Fibroblast of the aortic adventitia (primary cell): ENCODE measurements around the gene SCNN1A. TPM values are rescaled to one million over a fixed set of nuclear protein-coding genes. Genes with fewer than 3 reads are reported as not detected.

Experiments used
- DNase-seq: peaks from one replicate; pipeline ENCODE4 v3.0.0-alpha.2; 2010; ENCODE audit warnings: low read depth
- H3K4me3 ChIP-seq: 2 replicates; pipeline ENCODE4 v1.5.1; 2011; ENCODE audit warnings: low read depth, mild to moderate bottlenecking, control low read depth, low read length, moderate library complexity
- total RNA-seq: library from RNA; depleted of rRNA; stranded (reverse); fragments of >200 nt; gene quantifications from 2 replicates; pipeline ENCODE4 v1.2.3, GENCODE V29; 2012; ENCODE audit warnings: low replicate concordance
- TF ChIP-seq, protein P1 (sequence below): IDR thresholded peaks from 2 replicates; pipeline ENCODE4 v1.5.1; 2011; ENCODE audit warnings: mild to moderate bottlenecking, low read length, control low read depth, inconsistent platforms; ENCODE audit not compliant: insufficient read depth

SCNN1A gene
- total RNA-seq, 1 donor: under 0.01 TPM

DNA sequence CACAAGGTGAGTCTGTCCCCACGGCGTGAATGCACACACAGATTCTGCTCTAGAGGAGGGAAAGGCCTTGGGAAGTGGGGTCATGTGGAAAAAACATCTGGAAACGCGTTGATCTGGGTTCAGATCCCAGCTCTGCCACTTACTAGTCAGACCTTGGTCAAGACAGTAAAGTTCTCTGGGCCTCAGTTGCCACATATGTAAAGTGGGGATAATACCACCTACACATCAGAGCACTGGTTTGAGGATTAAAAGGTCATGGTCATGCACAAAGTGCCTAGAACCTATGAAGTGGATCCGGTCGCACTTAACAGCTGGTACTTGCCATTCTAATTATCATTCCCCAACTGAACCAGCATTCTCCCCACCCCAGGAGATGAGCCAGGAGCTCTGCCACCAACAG lies 60.2 kb downstream of the SCNN1A start:
- TF ChIP-seq, protein P1, sequence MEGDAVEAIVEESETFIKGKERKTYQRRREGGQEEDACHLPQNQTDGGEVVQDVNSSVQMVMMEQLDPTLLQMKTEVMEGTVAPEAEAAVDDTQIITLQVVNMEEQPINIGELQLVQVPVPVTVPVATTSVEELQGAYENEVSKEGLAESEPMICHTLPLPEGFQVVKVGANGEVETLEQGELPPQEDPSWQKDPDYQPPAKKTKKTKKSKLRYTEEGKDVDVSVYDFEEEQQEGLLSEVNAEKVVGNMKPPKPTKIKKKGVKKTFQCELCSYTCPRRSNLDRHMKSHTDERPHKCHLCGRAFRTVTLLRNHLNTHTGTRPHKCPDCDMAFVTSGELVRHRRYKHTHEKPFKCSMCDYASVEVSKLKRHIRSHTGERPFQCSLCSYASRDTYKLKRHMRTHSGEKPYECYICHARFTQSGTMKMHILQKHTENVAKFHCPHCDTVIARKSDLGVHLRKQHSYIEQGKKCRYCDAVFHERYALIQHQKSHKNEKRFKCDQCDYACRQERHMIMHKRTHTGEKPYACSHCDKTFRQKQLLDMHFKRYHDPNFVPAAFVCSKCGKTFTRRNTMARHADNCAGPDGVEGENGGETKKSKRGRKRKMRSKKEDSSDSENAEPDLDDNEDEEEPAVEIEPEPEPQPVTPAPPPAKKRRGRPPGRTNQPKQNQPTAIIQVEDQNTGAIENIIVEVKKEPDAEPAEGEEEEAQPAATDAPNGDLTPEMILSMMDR: no peak
- DNase-seq: no peak
- no peak overlapping the region for H3K4me3 ChIP-seq

DNA sequence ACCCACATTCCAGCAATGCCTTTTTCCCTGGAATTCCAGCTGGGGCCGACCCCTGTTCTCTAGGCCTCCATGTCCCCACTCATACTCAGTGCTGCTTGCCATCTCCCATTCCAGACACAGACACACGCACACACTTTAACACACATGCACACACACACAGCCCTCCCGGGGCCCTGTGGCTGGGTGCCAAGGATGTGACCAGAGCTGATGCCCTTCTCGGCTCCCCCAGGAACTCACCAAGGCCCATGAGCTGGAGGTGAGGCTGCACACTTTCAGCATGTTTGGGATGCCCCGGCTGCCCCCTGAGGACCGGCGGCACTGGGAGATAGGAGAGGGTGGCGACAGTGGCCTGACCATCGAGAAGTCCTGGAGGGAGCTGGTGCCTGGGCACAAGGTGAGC lies 60.6 kb downstream of the SCNN1A start:
- DNase-seq: no peak
- TF ChIP-seq, protein P1: no peak
- no peak overlapping the region for H3K4me3 ChIP-seq

DNA sequence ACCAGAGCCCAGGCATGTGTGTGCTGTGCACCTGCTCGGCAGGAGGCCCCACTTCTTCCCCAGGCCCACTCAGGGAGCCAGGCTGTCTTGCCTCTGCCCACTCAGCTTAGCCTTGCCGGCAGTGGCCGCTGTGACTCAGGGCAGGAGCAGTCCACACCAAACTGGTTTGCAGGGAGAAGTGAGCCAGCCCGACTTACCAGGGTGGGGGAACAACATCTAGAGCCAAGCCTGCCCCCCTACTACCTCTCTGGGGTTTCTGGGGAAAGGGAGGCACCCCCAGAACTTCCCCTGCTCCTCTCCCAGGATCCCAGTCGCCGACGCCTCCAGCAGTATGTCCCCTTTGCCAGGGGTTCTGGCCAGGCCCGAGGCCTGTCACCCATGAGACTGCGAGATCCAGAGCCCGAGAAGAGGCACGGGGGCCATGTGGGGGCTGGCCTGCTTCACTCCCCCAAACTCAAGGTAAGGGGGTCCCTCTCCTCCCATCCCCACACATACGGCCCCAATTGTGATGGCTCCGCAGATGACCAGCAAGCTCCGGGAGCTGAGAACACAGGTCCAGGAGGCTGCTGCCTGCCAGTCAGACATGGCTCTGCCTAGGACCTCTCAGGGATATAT lies 61.9 kb downstream of the SCNN1A start:
- H3K4me3 ChIP-seq: no peak overlapping the region
- DNase-seq: no peak
- TF ChIP-seq, protein P1: no peak

DNA sequence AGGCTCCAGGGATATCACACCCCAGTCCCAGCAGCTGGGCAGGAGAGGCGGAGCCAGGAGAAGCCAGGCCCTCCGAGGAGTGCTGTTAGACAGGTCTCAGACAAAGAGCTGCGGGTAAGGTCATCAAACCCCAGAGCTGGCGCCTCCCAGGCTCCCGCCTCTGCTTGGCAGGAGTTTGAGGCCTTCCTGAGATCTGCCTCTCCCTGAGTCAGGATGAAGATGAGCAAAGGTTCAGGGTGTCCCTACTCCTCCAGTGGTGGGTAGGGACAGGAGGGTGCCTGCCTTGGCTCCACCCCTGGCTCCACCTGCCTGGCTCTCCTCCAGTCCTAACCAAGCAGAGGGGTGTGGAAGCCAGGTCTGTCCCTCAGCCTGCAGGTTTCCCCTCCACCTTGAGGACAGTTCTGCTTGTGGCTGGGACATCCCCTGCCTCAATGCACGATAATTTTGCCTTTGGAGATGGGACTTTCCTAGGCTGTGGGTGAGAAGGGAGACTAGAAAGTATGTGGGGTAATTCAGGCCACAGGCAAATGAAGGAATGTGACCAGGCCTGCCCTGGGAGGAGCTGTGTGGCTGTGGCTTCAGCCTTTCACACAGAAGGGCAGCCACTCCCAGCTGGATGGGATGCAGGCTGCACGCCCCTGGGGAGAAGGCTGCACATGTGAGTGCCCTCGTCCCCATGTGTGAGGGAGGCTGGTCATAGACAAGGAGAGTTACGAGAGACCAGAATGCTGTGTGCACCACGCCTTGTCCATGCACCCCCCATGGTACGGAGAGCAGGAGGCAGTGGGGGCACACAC lies 62.6 kb downstream of the SCNN1A start:
- TF ChIP-seq, protein P1: no peak
- DNase-seq: no peak
- H3K4me3 ChIP-seq: no peak overlapping the region

DNA sequence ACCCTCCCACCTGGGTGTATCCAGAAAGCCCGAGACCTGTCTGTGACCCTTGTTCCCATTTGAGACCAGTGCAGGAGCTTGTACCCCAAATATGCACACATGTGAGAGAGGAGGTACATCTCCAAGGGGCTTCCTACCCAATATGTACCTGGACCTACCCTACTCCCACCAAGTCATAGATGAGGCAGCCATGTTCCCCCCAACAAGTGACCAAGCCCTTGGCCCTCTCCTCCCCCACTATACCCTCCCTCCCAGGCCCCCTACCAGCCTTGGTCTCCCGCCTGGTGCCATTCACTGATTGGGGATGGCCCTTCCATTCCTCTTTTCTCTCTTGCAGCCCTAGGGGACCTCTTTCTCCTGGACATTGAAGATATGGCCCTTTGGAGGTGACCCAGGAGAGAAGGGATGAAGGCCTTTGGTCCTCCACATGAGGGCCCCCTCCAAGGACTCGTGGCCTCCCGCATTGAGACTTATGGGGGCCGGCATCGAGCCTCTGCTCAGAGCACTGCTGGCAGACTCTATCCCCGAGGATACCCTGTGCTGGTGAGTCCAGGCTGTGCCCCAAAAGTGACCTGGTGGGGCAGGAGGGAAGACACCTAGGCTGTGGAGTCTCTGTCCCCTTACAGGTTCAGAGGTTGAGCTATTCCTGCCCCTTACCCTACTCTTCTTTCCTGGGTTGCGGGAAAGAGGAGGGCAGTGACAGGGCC lies 63.4 kb downstream of the SCNN1A start:
- no peak for DNase-seq
- H3K4me3 ChIP-seq: no peak overlapping the region
- TF ChIP-seq, protein P1: no peak

DNA sequence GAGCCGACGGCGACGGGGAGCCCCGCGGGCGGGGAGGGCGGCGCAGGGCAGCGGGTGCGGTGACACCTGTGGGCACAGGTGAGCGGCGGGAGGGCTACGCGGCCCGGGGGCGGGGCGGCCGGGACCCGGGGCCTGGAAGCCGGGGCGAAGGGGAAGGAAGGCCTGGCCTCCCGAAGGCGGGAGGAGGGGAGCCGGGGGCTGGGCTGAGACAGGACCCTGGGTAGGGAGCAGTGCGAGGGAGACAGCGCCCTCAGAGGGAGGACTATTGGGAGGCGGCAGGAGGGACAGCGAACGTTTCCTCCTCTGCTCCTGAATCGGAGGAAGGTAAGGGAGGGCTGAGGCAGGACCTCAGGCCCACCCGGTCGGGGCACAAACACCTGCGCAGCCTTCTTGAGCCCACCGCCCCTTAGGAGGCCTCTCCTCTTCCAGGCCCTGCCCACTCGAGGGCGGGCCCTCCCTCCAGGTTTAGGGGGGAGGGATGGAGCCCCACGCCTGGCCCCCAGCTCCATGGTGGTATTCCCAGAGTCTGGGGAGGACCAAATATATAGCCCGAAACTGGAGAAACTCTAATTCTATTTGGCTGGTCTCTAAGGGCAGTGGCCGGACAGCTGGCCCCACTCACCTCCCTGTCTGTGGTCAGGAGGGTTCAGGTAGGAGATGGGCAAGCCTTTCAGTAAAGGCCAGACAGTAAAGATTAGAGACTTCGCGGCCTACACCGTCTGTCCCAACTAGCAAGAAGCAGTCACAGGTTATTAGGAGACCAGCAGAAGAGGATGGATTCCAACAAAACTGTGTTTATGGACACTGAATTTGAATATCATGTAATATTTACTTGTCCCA lies 64.4 kb downstream of the SCNN1A start:
- no peak for DNase-seq
- no peak overlapping the region for H3K4me3 ChIP-seq
- TF ChIP-seq, protein P1: no peak
